Activated CD4-positive, alpha-beta T cell treated with anti-CD3 and anti-CD28 coated beads, Interleukin-2, amount 50 U/mL, for 4 hours (primary cell): ENCODE measurements around the gene TMEM163.
"Not testable (repeated sequence)": the region's sequence is repeated elsewhere in the genome, so short reads cannot be mapped to it uniquely, and the experiment has no call there.

Source experiments
- DNase-seq, 2 experiments: peaks; one replicate each; pipeline ENCODE4 v3.0.0-alpha.2; 2020

The TMEM163 gene

DNA sequence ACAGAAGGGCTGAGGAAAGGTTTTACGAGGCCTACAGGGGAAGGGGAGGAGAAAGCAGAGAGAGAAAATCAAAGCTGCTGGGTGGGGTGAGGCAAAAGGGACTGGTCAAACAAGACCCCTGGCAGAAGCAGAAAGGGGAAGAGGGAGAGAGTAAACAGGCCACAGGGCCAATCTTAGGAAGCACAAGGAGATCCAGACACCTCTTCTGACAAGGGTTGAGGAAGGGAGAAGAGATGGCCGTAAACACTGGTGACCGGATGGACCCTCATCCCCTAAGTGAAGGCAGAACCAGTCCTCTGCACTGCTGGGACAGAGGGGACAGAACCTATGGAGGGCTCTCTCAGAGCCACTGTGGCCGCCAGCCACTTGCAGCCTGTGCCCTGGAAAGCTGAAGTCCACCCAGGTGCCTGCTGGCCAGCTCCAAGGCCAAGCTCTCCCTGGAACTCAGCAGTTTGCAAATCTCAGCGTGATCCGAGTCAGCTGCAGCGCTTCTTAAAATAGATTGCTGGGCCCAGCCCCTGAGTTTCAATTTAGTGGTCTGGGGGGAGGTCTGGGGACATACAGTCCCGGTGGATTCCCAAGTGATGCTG is 108.8 kb downstream of the TMEM163 start:
- DNase-seq = no peak

GRCh38 chr2:134603966-134604365 is 114.8 kb downstream of the TMEM163 start:
- DNase-seq = no peak

DNA sequence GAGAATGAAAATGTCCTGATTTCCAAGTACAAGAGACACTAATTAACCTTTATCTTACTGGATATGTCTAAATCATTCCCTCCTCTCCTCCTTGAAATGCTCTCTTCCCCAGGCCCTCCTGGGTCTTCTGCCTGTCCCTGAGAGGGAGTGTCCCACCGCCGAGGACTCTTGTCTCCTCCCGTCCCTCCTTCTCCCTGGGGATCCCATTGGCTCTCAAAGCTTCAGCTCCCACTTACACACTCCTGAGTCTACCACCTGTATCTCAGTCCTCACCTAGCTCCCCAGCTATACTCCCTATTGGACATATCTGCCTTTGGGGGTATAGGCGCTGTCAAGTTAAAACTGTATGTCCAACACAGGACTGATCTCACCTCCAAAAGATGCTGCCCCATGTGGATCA is 116.1 kb downstream of the TMEM163 start:
- no peak for DNase-seq

DNA sequence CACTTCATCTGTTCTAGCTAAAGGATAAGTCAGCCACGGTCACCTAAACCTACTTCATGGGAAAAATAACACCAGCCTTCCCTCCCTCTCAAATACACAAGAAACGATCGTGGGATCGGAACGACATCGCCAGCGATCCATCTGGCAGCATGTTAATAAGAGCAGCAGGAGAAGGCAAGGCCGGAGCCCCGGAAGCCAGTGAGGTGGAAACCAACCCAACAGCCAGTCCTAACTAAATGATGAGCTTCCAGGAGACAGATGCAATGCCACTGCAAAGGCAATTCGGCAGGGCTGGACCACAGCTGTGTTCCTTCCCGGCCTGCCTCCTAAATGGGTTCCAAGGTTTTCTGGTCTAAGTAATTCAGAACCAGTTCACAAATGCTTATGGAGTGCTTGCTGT is 117.5 kb downstream of the TMEM163 start:
- no peak for DNase-seq

- DNase-seq = no peak
These were observed 118.6 kb downstream of the TMEM163 start for GRCh38 chr2:134600208-134600607.

- DNase-seq = no peak
These were observed 119.6 kb downstream of the TMEM163 start for GRCh38 chr2:134599236-134599635.

- DNase-seq = no peak
These were observed 124.4 kb downstream of the TMEM163 start for GRCh38 chr2:134594399-134594798.

- no peak for DNase-seq
These were observed 125.3 kb downstream of the TMEM163 start for GRCh38 chr2:134593519-134593918.

DNA sequence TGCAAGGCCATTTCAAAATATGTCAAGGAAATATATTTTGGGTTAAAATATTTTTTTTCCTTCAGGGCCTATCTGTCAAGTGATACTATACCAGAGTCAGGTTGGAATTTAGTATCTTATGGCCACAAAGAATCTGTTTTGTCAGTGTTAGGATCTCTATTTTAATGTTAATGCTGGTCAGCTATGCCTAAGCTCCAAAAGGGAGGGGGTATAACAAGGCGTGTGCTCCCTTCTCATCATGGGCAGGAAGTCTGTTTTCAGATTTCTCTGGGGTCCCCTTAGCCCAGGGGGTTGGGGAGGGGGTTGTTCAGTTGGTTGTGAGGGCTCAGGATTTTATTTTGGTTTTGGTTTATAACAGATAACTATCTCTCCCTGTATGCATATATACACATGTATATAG is 126.4 kb downstream of the TMEM163 start:
- no peak for DNase-seq

DNA sequence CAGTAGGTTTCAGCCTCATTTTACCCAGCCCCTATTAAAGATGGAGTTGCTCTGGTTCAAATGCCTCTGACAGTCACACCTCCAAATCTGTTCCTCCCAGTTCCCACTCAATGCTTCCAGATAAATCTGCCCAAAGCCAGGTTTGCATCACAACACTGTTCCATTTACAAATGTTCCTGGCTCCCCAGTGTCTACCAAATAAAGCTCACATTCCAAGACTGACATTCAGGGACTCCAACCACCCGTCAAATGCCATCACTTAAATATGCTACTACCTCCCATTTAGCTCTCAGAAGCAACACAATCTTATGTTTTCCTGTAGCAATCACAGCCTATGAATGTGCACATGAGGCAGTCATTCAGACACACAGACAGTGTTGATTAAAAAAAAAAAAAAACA is 127.3 kb downstream of the TMEM163 start:
- no peak for DNase-seq

GRCh38 chr2:134590679-134591078 is 128.1 kb downstream of the TMEM163 start:
- DNase-seq = no peak

GRCh38 chr2:134589171-134590083 is 129.4 kb downstream of the TMEM163 start:
- not testable (repeated sequence) for DNase-seq

DNA sequence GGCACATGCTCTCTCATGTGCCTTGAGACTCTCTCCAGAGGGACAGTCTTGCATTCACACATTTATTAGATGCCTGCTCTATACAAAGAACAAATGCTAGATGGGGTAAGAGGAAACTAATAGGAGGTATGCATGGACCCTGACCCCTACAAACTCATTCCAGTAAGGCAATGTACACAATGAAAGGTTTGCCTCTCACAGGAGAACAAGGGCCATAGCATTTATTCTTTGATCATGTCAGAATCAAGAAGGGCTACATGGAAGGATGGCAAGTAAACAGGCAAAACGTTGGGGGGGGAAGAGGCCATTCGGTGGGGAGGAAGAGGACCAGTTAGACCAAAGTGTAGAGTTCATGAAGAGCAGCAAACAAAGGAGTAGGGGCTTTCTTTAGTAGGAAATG is 130.2 kb downstream of the TMEM163 start:
- DNase-seq = no peak

- no peak for DNase-seq
These were observed 132.4 kb downstream of the TMEM163 start for GRCh38 chr2:134586326-134586965.

DNA sequence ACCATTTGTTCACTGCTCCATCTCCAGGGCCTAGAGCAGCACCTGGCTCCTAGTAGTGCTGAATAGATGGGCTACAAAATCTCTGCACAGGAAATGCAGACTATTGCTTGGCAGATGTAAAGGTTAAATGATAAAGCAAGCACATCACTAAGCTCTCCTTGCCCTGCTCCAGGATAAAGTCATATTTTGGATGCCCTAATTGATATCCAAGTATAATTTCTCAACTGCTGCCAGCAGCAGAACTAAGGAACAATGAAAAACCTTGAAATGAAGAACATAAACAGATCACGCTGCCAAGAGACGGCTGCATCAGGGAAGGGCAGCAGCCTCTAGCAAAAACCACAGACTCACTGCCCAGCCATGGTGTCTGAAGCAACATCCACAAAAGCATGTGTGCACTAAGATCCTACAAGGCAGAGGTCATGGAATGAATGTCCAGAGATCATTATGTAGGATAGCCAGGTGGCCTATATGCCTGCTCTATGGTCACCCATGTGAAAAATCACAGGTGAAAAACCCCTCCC is 134.7 kb downstream of the TMEM163 start:
- no peak for DNase-seq

- no peak for DNase-seq
These were observed 135.3 kb downstream of the TMEM163 start for GRCh38 chr2:134583462-134583861.

- DNase-seq = no peak
These were observed 136.3 kb downstream of the TMEM163 start for GRCh38 chr2:134582547-134582899.

DNA sequence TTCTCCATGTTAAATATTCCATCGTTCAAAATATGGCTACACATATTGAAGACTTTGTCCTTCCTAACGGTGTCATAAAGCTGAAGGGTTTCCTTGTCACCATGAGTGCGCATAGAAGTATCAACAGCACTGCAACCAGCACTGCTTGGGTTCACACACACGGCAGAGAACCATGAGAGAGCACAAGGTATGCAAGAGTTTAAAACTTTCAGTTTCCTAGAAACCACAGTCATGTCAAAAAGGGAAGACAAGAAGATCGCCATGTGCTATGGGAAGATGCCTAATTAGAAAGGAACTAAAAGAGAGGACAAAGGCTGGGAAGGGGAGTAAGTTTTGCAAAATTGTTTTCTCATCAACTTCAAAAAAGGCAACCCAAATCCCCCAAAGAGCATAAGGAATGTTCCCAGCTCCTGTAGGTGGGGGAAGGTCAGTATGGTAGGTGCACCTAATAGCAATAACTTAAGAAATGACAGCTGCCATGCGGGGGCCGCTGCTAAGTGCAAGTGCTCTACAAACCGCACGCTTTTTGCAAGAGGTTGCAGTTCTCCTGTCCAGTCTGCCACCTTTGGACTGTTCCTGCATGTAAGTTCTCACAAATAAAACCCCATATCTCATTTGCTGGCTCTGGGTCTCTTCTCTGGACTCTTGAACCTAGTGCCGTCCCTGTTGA is 136.8 kb downstream of the TMEM163 start:
- no peak for DNase-seq

GRCh38 chr2:134578316-134578715 is 140.5 kb downstream of the TMEM163 start:
- DNase-seq = no peak

DNA sequence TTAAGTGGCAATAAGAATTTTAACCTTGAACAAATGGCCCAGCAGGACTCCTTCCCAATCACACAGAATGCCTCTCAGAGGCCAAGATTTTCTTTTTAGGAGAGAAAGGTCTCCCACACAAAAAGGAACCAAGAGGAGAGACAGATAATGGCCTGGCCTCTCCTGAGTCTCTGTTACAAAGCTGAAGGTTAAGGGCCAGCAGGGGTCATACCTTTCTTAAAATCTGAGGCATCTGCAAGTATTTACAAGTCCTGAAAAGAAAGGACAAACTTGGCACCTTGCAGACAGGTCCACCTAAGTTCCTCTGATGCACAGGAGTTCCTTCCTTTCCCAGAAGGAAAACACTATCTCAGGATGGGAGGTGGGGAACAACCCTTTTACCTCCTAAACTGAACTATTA is 142.3 kb downstream of the TMEM163 start:
- DNase-seq = no peak

DNA sequence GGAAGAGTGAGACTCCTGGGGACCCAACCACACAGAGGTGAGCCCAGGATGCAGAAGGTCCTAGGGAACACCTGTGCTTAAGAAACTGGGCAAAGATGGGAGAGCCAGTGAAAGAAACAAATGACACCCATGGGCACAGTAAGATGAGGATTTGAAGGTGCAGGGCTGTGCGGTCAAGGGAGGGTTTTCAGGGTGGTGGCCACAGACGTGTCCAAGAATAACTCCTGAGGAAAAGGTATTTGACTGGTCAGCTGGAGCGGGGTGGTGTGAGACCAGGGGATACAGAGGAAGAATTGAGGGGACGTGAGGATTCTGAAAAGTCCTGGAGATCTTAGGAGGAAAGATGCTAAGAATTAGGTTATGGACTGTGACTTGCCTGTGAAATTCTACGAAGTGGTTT is 142.9 kb downstream of the TMEM163 start:
- no peak for DNase-seq

DNA sequence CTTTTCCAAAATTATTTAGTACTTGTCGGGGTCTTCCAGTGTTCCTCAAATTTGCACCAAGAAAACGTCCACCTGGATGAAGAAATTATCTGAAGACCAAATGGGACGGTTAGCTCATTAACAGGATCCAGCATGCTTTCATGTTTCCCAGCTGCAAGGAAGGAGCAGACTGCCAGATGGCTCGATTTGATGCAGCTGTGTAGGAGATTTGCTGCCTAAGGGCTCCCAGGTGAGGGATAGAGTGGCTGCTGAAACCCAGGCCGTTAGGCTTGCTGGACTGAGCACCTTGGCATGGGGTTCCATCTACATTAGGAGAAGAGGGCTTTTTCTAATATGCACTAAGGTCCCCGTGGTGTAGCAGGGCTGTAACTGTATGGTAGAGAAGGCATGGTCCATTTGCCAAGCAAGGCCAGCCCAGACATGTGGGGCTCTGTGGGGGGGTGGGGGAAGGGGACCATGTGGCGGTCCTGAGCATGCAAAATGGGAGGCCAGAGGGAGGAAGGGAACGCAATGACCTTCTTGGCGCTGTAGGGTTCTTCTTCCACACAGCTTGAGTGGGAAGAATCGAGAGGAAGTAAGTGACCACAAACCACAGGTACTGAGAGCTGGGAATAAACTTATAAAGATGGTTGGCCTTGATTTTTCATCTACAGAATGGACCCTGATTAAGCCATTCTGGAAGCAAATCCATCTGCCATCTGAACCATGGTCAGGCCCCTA is 144.0 kb downstream of the TMEM163 start:
- no peak for DNase-seq

DNA sequence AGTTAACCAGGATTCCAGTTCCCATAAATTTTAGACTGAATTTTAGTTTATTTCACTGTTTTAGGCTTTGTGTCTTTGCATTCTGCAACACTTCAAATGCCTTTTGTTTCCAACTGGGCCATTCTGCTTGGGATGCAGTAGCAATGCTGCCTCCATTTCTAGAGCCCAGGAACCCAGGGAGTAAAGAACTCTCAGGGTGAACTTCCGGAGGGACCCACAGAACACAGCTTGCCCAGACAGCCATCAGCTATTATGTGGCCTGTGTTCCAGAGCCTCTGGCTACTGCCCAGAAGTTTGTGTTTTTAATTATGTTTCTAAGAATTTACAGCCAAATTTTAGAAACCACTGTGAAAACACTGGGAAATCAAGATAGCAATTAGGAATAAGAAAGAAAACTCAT is 145.1 kb downstream of the TMEM163 start:
- no peak for DNase-seq
